Fibroblast of skin of left quadriceps (primary cell): ENCODE results near the gene MLLT1.

Experiments used
- DNase-seq, 2 experiments: peaks; one replicate each; pipeline ENCODE4 v3.0.0-alpha.2; 2013; ENCODE audit warnings: low read depth in 2 of 2

Gene MLLT1

DNA sequence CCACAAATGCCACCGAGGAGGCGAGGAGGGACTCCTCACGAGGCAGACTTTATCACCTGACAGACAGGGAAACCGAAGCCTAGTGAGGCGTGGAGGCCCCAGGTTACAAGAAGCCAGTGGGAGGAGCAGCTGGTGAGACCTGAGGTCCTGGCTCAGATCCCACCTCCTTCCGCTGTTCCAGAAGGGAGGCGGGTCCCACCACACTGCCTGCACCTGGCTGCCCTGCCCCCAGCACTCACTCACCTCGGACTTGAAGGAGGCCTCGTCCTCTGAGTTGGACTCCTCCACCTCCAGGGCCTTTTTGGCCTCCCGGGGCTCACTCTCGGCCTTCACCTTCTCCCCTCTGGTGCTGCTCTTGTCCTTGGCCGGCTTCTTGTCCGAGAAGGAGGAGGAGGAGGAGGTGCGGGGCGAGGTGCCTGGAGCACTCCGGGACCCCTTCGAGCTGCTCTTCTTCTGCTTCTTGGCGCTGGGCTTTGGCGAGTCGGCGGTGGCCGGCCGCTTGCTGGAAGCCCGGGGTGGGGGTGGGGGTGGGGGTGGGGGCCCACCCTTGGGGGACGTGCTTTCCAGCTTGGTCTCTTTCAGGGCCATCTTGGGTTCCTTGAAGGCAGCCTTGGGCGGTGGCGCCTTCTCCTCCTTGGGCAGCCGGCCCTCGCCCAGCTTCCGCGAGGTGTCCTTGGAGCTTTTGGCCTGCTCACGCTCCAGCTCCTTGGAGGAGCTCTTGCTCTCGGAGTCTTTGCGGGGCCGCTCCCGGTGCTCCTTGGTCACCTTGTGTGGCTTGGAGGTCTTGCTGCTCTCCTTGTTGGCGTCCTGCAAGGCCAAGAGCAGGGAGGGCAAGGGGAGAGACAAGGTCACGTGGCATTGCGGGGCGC, 57.7 kb downstream of the MLLT1 start:
- no peak for DNase-seq

DNA sequence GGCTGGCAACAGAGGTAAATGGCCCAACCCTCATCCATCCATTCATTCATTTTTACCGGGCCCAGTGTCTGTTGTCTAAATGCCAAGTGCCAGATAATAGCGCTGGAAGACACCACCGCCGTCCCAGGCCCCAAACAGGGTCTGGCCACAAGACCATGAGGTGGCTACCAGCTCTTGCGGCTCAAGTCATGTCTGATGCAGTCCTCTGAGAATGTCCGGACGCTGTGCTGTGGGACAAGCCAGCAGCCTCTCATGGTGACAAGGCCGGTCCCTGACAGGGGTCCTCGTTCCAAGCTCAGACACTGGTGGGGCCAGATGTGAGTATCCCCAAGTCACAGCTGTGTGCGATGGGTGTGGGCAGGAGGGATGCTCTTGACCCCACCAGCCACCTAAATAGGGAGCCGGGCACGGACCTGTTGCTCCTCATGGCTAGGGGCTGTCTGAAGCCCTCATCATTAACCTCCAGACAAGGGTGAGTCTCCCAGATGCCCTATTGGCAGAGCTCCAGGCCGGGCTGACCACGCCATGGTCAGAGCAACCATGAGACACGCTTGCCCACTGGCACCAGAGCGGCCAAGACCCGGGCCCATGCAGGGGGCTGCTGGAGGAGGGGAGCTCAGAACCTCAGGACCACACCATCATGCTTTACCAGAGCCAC, 58.4 kb downstream of the MLLT1 start:
- DNase-seq = no peak

DNA sequence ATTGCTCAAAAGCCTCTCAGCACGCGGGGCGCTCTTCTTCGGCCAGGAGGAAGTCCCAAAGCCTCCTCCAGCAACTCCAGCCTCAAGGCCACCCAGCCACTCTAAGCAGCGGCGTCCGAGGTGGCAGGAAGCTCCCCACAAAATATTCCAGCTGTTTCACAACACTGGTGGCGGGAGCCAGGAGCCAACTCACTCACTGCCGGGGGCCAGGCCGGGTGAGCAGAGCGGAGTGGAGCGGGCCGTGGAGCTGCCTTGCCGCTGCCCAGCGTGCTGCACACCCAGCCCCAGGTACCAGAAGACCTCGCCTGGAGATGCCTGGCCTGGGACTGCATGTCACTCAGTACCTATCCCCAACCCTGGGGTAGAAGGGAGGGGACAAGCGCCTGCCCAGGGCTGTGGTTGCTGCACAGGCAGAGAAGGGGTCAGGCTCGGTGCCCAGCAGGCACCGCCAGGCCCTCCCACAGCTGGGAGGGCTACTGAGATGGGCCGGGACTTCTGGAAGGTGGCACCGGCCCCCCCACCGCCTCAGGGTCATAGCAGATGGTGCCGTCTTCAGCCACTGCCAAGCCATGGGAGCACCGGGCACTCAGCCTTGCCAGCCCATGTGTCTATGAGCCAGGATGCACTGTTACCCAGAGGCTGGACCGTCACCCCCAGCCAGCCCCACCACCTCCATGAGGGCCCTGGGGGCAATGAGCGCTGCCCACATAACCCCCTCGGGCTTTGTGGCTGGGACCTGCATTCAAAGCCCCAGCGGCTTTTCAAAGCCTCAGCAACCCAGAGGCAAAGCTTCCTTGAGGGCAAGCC, 59.2 kb downstream of the MLLT1 start:
- DNase-seq = no peak

DNA sequence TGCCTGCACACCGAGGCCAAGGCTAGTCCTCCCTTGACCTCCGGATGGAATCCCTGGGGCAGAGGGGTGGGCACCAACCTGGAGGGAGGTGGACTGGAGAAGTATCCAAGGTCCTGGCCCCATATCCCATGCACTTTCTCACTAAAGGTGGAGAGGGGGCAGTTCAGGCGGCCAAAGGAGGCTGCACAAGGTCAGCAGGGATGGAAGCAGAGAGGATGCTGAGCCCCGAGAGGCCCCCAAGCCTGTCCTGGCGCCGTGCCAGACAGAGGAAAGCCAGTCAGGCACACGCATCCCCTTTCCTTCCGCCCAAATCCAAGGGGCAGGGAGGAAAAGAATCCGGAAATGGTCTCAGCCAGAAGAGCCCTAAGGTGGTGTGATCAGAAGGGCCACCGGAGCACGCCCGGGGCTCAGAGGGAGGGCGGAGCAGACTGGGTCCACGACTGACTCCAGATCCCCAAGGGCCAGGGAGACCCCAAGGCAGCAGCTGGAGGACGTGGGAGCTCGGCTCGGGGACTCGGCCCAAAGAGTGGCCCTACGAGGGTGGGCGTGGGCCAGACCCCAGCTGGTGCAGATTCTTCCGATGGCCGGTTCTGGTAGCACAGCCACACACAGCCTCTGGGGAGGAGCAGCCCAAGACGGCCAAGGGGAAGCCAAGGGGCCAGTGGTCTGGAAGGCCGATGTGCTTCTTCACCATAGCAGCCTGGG, 60.0 kb downstream of the MLLT1 start:
- DNase-seq = no peak

DNA sequence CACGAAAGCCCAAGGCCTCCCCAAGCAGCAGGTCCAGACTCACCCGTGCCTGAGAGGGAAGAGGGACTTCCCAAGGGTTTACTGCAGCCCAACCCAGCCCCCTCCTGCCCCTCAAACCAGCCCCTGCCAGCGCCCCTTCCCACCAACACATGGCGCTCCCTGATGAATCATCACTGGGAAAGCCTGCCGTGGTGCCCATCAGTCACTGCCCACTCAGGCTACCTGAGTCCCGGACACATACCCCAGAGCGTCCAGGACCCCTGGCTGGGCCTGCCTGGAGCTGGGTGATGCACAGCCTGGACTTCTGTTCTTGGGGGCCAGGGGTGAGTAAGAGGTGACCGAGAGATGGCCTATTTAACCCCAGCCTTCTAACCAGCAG, 60.6 kb downstream of the MLLT1 start:
- no peak for DNase-seq

DNA sequence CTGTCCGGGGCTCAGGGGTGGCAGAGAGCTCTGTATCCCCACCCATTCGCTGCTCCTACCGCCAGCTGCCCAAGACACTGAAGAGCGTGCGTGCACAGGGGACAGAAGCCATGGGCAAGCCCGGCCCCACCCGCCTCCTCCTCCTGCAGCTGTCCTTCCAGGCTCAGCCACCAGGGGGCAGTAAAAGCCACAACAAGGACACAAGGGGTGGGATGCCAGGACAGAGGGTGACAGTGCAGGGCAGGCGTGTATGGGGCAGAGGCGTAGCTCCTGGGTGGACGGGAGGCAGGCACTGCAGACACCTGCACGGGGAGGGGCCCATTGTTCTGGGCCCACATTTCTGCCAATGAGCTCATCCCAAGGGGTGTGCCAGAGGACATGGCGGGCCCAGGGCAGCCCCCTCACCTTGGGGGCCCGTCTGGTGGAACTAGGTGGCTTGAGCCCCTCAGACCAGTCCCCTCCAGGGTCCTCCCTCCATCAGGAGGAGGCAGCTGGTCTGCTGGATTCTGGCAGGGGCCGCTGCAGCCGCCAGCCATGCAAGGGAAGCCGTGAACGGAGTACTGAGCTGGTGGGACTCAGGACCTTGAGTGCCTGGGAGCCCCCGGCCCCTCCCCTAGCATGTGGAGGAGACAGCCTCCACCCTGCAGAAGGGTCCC, 61.2 kb downstream of the MLLT1 start:
- peak; percentile 45 to 49 for DNase-seq

DNA sequence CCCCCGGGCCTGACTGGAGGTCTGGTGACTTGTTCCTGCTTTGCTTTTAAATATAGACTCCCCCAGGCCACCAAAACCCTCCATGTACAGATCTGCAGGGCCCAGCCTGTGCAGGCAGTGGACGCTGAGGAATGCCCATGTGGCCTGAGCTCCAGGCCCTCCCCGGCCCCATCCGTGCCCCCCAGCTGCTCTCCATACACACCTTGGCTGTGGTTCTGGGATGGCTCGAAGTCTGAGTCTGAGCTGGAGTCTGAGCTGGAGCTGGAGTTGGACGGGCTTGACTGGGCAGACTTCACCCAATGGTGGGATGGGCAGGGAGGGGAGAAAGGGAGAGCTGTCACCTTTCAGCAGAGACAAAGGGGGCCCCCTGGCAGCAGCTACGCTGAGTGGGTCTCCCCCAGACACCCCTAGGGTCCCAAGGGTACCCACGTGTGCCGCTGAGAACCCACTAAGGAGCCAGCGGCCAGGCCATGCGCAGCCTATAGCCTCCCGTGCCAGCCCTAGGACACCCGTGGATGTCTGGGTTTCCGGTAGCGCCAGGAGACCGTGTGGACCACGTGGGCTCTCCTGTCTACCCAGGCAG, 61.9 kb downstream of the MLLT1 start:
- DNase-seq = no peak

DNA sequence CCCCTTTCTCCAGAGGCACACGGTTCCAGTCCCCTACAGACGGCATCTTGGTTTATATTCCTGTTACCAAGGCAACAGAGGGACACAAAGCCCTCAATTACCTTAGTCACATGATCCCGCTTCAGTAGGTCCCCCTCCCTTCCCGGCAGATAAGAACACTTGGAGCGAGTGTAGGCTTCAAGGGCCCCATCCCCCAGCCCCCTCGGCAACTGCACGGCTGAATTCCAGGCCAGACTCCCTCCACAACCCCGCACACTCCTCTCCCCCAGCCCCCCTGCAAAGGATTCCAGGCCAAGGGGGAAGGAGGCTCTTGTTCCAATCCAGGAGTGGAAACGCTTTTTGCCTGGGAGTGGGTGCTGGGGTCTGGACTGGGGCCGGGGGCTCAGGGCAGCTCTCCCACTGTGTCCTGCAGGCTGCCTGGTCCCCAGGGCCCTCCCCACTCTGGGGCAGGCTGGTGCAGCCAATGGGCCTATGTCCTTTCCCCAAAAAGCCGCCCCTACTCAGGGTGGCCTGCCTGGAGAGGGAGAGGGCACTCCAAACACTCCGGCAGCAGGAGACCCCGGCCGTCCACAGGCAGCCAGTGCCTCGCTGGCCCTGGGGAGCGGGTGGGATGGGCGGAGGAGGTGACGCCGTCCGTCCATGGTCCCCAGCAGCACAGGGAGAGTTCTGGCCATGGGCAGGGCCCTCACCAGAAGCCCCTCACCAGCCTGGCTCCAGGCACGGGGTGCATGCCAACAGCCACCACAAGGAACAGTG, 62.6 kb downstream of the MLLT1 start:
- DNase-seq = peak; percentile 24 to 30

DNA sequence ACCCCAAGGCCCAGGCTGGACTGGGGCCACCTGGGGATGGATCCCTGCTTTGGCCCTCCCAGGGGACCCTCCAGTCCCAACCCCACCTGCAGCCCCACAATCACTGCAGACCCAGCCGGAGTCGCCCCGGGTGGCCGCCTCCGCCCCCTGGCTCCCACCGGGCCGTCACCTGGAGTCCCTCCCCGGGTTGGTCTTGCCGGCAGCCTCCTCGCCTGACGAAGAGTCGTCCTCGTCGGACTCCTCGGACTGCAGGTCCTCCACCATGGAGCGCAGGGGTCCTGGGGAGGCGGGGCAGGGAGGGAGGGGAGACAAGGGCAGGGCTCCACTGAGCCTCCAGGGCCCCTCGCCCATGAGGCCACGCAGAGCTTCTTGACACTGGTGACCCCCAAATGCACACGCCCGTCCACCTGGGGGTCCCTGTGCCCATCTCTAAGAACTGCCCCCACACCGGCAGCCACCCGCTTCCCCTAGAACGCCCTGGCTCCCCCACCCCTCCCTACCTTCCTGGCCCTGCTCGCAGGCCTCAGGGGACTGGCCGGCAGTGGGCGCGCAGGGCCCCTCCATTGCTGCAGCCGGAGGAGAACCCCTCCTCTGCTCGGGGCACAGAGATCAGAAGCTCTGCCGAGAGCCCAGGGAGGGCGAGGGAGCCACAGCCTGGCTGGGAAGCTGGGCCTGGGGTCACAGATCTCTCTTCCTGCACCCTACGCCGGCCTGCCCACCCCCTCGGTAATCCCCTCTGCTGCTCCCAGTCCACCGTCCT, 63.4 kb downstream of the MLLT1 start:
- DNase-seq = no peak

DNA sequence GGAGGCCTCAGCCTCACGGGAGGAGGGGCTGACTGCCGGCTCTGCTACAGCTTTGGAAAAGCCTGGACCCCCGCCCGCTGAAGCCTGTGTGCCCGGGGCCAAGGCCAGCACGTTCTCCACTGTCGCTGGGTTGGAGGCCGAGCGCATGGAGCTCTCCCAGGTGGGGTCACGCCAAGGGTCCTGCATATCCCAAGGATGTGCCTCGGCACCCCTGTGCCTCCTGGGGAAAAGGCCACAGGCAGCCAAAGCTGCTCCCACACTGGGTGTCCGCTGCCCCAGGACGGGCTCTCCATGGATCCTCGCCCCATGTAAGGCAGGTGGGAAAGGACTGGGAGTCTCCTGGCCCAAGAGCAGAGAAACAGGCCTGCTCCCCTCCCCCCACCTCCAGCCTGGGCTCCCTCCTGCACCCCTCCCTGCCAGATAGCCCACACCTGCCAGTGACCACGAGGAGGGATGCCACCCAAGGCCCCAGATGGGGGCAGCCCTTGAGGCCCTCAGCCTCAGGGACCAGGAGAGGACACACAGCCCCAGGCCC, 64.0 kb downstream of the MLLT1 start:
- DNase-seq = no peak

DNA sequence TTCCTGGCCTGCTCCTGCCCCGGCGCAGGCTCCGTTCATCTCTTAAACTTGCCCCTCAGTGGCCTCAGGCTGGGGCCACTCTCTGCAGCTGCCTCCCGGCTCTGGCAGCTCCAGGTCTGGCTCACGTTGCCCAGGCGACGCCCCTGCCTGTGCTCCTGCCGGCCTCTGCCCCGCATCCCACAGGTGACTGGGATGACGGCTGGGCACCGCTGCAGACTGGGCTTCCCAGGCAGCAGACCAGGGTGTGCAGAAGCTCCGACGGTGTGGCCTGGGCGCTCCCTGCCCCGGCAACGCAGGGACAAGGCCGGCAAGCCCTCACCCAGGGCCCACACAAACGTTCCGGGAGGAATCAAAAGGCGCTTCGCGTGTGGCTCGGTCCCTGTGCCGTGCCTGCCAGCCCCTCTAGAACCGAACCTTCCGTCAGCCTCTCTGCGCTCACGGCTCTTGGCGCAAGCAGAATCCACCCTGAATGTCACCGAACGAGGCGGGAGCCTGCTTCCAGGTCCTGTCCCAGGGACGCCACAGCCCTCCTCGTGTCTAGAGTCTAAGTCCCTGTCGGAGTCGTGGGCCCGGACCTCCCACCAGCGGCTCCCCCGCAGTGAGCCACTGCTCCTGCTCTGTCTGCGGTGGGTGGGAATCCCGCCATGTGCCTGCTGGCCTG, 64.8 kb downstream of the MLLT1 start:
- no peak for DNase-seq

DNA sequence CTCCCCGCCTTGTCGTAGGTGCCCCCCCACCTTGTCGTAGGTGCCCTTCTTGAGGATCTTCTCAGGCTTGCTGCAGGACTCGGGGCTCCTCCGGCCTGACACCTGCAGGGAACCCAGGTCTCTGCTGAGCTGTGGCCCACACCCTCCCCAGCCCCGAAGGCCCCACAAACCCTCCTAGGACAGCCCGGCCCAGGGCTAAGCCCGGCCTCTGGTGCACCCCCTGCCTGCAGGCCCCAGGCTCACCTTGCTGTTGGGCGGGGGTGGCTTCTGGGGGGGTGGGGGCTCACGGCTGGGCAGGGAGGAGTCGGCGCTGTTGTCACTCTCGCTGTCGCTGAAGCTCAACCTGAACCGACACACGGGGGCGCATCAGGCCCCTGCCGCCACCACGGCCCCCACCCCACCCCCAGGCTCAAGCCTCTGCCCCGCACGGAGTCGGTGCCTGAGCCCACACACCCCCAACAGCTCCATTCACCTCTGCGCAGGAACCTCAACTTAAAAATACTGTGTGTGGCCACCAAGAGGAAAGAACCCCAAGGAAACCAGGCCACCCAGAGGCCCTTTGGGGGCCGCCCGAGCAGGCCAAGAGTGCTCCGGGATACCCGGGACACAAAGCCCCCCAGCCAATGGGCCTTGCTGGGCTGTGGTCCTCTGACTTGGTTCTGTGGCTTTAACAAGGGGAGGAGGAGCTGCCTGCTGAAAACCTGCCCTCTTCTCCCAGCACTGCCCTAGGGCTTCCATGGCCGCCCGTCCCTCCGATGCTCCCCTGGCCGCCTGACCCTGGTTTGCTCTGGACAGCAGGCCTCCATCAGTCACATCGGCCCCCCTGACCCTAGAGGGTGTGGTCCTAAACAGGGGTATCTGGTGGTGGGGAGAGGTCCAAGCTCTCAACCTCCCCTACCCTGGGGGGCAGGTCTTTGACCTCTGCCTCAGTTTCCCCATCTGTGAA, 65.8 kb downstream of the MLLT1 start:
- no peak for DNase-seq

DNA sequence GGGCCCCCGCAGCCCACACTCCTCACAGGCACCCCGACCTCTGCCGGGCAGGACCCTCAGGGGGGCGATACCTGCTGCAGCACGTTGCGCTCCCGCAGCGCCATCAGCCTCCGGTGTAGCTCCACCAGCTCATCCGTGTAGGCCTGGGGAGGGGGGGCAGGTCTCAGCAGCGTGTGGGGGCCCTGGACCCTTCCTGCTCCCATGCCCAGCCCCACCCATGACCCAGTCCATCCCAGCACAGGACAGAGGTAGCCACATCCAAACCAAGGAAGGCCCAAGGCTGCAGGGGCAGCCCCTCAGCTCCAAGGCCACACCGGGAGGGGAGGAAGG, 66.5 kb downstream of the MLLT1 start:
- no peak for DNase-seq

DNA sequence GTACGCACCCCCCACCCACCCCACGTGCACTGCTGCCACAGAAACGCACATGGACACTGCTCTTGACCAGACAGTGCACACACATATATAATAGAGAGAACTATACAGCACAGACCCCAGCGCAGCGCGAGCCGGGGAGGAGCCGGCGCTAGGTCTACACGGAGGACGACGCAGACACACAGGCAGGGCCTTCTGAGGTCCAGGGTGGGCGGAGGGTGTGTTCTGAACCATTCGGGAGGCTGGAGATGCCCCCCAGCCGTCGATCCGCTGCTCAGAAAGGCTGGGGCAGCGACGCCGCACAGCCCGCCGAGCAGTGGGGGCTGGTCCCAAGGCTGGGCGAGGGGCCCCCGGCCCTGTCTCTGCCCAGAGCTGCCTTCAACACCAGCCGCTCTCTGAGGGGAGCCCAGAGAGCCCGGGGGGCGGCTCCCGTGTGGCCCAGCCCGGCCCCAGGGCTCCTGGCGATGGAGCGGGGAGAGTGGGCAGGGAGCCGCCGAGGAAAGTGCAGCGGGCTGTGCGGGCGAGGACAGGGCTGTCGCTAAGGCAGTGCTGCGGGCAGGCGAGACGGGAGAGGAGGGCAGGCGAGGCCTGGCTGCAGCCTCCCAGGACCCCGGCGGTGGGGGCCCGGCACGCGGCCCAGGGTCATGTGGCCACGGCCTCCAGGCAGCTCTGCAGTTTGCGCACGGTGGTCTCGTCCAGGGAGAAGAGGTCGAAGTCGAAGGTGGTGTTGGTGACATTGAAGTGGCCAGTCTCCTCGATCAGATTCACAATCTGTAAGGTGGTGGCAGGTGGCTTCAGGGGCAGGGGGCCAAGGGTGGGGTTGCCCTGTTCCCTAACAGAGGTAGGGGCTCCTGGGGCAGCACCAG, 67.1 kb downstream of the MLLT1 start:
- no peak for DNase-seq

DNA sequence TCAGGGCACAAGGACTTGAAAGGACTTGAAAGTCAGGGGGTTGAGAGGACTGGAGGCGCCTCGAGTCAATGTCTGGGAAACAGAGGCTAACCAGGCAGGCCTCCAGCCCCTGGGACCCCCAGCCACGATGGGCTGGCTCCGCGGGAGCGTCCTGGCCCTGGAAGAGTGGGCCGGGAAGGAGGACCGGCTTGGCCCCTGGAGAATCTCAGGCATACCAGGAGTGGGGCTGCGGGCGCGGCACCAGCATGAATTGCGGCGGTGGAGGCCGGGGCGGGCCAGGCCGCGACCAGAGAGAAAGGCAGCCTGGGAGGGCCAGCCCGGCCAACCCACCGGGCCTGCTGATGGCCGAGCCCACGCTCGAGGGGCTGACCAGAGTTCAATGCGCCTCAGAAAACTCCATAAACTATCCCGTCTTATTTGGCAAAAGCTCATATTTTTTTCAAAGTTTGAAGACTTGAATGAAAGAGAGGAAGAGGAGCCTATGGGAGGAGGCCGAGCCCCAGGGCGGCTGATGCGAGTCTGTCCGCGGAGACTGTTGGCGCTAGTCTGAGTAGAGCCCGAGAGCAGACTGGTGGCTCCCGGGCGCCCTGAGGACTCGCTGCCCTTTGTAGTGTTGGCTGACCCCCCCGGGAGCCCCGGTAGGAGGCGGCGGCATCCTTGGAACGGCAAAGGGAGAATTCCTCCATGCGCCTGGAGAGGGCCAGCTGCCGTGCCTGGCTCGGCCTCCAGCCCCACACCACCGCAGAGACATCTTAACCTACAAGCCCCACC, 68.0 kb downstream of the MLLT1 start:
- DNase-seq = no peak
